Keratinocyte (primary cell): Measurements from ENCODE around the gene LMCD1. TPM values are rescaled to one million over a fixed set of nuclear protein-coding genes. Genes with fewer than 3 reads are reported as not detected.
A peak's percentile ranks its signal among the peaks of the same experiment; 100 is the strongest.

Source experiments
- DNase-seq: peaks from one replicate; pipeline ENCODE4 v3.0.0-alpha.2; 2011; ENCODE audit warnings: low read depth, missing footprints, low spot score
- FAIRE-seq: peaks from 2 replicates; lab custom pipeline; 2011; peaks lifted over from hg19 to GRCh38; lab: Jason Lieb, UNC
- H2AFZ ChIP-seq: 2 replicates; pipeline ENCODE4 v1.6.0; 2012; ENCODE audit warnings: low read length, control low read depth, inconsistent platforms; ENCODE audit not compliant: control insufficient read depth
- H3K27ac ChIP-seq: 2 replicates; pipeline ENCODE4 v1.5.1; 2011; ENCODE audit warnings: low read length; ENCODE audit not compliant: control insufficient read depth, insufficient read depth
- H3K27me3 ChIP-seq: 3 replicates; pipeline ENCODE4 v1.6.0; 2011; ENCODE audit warnings: low read length; ENCODE audit not compliant: control insufficient read depth, insufficient read depth; ENCODE audit errors: extremely low read depth
- H3K36me3 ChIP-seq, 2 experiments: 2 replicates in 1 of 2; 3 replicates in 1 of 2; pipeline ENCODE4 v1.5.1; 2011; ENCODE audit warnings: low read length in 2 of 2, mild to moderate bottlenecking in 1 of 2; ENCODE audit not compliant: control insufficient read depth in 2 of 2, insufficient read depth in 2 of 2; ENCODE audit errors: extremely low read depth in 1 of 2
- H3K4me1 ChIP-seq: 3 replicates; pipeline ENCODE4 v1.5.1; 2011; ENCODE audit warnings: low read length; ENCODE audit not compliant: control insufficient read depth, insufficient read depth; ENCODE audit errors: extremely low read depth
- H3K4me2 ChIP-seq: 3 replicates; pipeline ENCODE4 v1.6.0; 2011; ENCODE audit warnings: low read depth, low read length; ENCODE audit not compliant: control insufficient read depth, insufficient read depth; ENCODE audit errors: extremely low read depth
- H3K4me3 ChIP-seq, 3 experiments: fragments of 200-600 bp in 1 of 3; sonication (generic) in 1 of 3; 2 replicates in 2 of 3; 3 replicates in 1 of 3; pipeline ENCODE4 v1.5.1; 2011 to 2016; ENCODE audit warnings: low read length in 3 of 3, mild to moderate bottlenecking in 3 of 3, control low read depth in 2 of 3, inconsistent platforms in 1 of 3, low read depth in 1 of 3, mixed read lengths in 1 of 3, mixed run types in 1 of 3, moderate library complexity in 1 of 3; ENCODE audit not compliant: control insufficient read depth in 2 of 3, insufficient read depth in 2 of 3; ENCODE audit errors: extremely low read depth in 1 of 3
- H3K79me2 ChIP-seq: 2 replicates; pipeline ENCODE4 v1.6.0; 2012; ENCODE audit warnings: low read length; ENCODE audit not compliant: control insufficient read depth, insufficient read depth
- H3K9ac ChIP-seq: 3 replicates; pipeline ENCODE4 v1.6.0; 2011; ENCODE audit warnings: low read length; ENCODE audit not compliant: control insufficient read depth, insufficient read depth; ENCODE audit errors: extremely low read depth
- H3K9me1 ChIP-seq: 3 replicates; pipeline ENCODE4 v1.6.0; 2011; ENCODE audit warnings: low read length; ENCODE audit not compliant: control insufficient read depth, insufficient read depth; ENCODE audit errors: extremely low read depth
- H3K9me3 ChIP-seq: 2 replicates; pipeline ENCODE4 v1.5.1; 2012; ENCODE audit warnings: low read depth, low read length; ENCODE audit not compliant: control insufficient read depth
- H4K20me1 ChIP-seq: 3 replicates; pipeline ENCODE4 v1.6.0; 2011; ENCODE audit warnings: low read length; ENCODE audit not compliant: control insufficient read depth, insufficient read depth; ENCODE audit errors: extremely low read depth
- CTCF ChIP-seq, 3 experiments: IDR thresholded peaks in 1 of 3; conservative IDR thresholded peaks in 1 of 3; optimal IDR thresholded peaks in 1 of 3; 2 replicates in 2 of 3; 3 replicates in 1 of 3; pipeline versions ENCODE3 to v1.5.1; 2011; ENCODE audit warnings: low read length in 3 of 3, mild to moderate bottlenecking in 3 of 3, moderate library complexity in 2 of 3, control low read depth in 1 of 3, inconsistent platforms in 1 of 3; ENCODE audit not compliant: insufficient read depth in 2 of 3; ENCODE audit errors: extremely low read depth in 1 of 3
- EZH2 ChIP-seq: IDR thresholded peaks from one replicate; pipeline ENCODE4 v1.6.1; 2012; ENCODE audit warnings: inconsistent platforms, mild to moderate bottlenecking, low read length, moderate library complexity
- dilution Hi-C: fragments of 300-500 bp; cut with MboI; formaldehyde crosslinking; loops from one replicate; pipeline ENCODE4 v1.7.0; 2020; ENCODE audit warnings: low sequenced_read_pairs; ENCODE audit not compliant: extremely low pct_ligation_motif_present
- polyA plus RNA-seq, 5 experiments: library from polyadenylated mRNA; depleted of rRNA in 3 of 5; stranded (reverse) in 3 of 5; stranded (forward) in 1 of 5; unstranded in 1 of 5; fragments of >200 nt; gene quantifications; 1 replicate in 1 of 5; 2 replicates in 3 of 5; 3 replicates in 1 of 5; pipeline versions ENCODE4 v1.2.1 to v1.2.3, GENCODE V29; 2011 to 2012; ENCODE audit warnings: missing spikeins in 2 of 5, low read depth in 1 of 5, low replicate concordance in 1 of 5

The LMCD1 gene
- polyA plus RNA-seq, 1 donor (not counting 4 experiments of a cell fraction or from before 2014, with no cell fraction given) = 3.7 TPM

DNA sequence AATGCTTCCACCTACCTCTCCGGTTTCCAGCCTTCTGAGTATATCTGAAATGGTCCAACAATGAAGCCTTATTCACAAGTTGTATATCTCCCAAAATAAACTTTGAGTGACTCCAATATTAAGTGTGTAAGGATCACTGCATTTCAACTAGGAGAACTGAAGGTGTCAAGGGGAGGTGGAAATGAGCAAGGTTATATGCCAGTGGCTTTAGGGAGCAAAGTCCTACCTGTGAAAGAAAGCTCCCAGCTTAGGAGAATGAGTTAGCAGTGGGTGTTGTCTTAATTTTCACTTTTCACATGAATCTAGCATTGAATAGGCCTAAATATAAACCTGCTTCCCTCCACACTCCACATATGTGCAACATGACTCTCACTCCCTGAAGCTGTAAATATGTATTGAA, 29.0 kb downstream of the LMCD1 start:
- Histone ChIP-seq H4K20me1 (no peaks in the 10 kb centered on the region), H3K9me3 (no peaks in the 10 kb centered on the region), H3K36me3 (no peaks in the 10 kb centered on the region), H3K9ac (no peak overlapping the region), H3K27me3 (no peaks in the 10 kb centered on the region), H3K4me1 (peaks cover 8% of the 10 kb centered on the region), H2AFZ (no peak overlapping the region), H3K4me2 (no peak overlapping the region), H3K4me3 (no peak overlapping the region), H3K9me1 (no peaks in the 10 kb centered on the region), H3K27ac (no peak overlapping the region), H3K79me2 (no peaks in the 10 kb centered on the region)
- dilution Hi-C loops = no loop called here
- FAIRE-seq (no peak), DNase-seq (no peak)
- no peak for TF ChIP-seq EZH2
- TF ChIP-seq CTCF (optimal IDR thresholded peaks at IDR 0.05 in 1 of 3, IDR thresholded peaks at IDR 0.05 in 1 of 3, conservative IDR thresholded peaks at IDR 0.05 in 1 of 3; ENCODE audit: extremely low read depth in 1 of 3, insufficient read depth in 2 of 3, low read length in 3 of 3) = no peak

DNA sequence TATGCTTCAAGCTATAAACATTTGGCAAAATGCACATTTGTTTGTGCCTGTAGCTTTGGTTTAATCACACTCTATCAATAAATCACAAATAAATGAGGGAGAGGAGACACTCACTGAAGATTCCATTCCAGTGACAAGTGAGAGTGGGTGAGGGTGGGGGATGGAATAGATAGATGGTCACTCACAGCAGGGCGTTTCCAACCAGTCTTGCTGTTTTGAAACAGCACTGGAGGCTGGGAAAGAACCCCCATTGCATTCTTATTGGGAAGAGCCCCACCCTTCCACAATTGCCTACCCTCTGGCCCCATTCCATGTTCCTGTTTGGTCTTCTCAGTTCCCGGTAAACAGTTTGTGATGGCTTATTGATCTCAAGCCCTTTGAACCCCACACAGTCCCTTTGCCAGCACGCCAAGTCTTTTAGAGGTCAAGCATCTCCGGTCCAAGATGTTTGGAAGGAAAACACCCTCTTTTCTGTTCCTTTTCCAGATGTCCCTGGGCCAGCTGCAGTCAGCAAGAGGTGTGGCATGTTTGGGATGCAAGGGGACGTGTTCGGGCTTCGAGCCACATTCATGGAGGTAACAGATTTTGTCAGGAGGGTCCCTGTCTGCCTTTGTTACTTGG, 30.7 kb downstream of the LMCD1 start:
- Histone ChIP-seq H3K9me1 (no peaks in the 10 kb centered on the region), H3K4me2 (no peak overlapping the region), H3K27ac (no peak overlapping the region), H4K20me1 (no peaks in the 10 kb centered on the region), H3K27me3 (no peaks in the 10 kb centered on the region), H3K4me1 (peaks cover 3% of the 10 kb centered on the region), H3K4me3 (no peak overlapping the region), H3K9me3 (no peaks in the 10 kb centered on the region), H3K79me2 (no peaks in the 10 kb centered on the region), H2AFZ (no peak overlapping the region), H3K36me3 (no peaks in the 10 kb centered on the region), H3K9ac (no peak overlapping the region)
- no peak for DNase-seq
- FAIRE-seq = peak; percentile 13
- dilution Hi-C loops = no loop called here
- TF ChIP-seq EZH2 (no peak), CTCF (optimal IDR thresholded peaks at IDR 0.05 in 1 of 3, IDR thresholded peaks at IDR 0.05 in 1 of 3, conservative IDR thresholded peaks at IDR 0.05 in 1 of 3; ENCODE audit: extremely low read depth in 1 of 3, insufficient read depth in 2 of 3, low read length in 3 of 3) (no peak)
